HG03025 (cell line): ENCODE measurements around the gene RASSF3.

ENCODE experiments used
- ATAC-seq: cut with Tn5 transposase; IDR thresholded peaks from one replicate; pipeline ENCODE4 v1.9.1; 2021; ENCODE audit warnings: mild to moderate bottlenecking, moderate library complexity; ENCODE audit not compliant: unreplicated experiment, low FRiP score

The RASSF3 gene

GRCh38 chr12:64666054-64666914 is 56.0 kb downstream of the RASSF3 start:
- peak; percentile 41 for ATAC-seq

DNA sequence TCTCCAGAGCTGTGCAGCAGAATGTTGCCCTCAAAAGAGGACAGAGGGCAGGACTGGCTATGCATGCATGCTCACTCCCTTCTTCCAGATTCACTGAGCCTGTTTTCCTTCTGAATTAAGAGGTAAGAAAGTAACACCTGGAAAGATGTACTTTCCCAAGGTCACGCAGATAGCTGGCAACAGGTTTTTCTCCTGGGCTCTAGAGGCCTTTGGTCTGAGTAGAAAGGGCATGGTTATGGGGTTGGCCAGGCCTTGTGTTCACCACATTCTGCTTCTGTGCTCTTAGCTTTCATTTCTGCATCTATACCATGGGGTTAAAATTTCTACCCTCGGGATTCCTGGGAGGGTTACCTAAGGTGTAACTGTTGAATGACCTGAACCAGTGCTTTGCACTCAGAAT is 57.5 kb downstream of the RASSF3 start:
- no peak for ATAC-seq

- peak; percentile 73 for ATAC-seq
Measured at GRCh38 chr12:64669270-64669842, 59.1 kb downstream of the RASSF3 start.

GRCh38 chr12:64670019-64670418 is 59.7 kb downstream of the RASSF3 start:
- no peak for ATAC-seq

DNA sequence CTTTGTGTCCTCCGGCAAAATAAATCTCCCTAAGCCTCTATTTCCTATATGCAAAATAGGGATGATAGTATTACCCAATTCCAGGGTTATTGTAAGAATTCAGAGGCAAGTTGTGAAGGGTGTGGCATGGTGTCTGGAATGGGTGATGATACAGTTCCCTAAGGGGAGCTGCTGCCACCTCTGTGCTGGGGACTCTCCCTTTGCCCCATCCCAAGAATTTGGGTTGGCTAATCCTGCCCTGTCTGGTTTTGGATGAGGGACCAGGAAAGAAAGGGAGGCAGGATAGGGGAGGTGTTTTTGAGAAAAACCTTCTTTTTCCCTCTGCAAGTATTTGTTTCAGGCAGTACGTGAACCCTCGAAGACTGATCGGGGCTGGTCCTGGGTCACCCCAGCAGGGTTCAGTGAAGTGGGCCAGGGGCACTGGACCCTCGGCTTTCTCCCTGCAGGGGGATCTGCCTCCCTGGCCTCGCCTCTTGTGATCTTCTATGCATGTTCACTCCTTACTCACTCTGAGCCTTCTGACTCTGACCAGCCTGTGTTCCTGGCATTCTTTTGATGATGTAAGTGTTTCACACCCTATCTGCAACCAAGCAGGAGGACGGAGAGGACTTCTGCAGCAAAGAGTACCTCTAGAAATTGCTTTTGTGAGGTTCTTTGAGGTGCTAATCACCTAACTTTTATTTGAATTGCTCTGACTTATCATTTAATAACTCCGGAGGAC is 60.8 kb downstream of the RASSF3 start:
- no peak for ATAC-seq

- ATAC-seq = no peak
Measured at GRCh38 chr12:64671681-64672080, 61.4 kb downstream of the RASSF3 start.

GRCh38 chr12:64672925-64673409 is 62.7 kb downstream of the RASSF3 start:
- ATAC-seq = no peak

DNA sequence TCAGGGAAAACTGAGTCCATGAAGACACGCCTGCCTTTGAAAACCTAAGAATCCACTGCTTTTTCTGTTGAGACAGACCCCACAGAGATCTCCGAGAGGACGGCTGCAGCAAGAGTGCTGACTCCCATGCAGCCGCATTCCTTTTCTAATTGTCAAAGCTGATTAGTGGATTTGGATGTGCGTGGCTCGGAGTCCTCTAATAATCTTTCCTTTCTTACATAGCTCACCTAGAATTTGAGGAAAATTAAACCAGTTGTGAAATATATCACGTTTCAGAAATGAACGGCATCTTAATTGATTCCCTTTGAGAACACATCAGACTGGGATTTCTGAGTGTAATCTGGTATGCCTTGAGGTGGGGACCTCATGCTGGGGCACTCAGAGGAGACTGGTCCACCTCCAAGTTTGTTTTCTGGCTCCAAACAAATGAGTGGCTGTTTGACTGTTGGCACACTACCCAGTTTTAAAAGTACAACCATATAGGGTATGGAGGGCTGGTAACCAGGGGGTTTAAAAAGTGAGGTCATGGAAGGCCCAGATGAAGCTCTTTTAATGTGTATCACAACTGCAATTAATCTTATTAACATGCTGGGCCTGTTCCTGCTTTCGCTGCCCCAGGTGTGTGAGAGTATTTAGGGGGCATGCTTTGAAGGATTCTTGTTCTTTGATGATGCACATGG is 63.3 kb downstream of the RASSF3 start:
- no peak for ATAC-seq

DNA sequence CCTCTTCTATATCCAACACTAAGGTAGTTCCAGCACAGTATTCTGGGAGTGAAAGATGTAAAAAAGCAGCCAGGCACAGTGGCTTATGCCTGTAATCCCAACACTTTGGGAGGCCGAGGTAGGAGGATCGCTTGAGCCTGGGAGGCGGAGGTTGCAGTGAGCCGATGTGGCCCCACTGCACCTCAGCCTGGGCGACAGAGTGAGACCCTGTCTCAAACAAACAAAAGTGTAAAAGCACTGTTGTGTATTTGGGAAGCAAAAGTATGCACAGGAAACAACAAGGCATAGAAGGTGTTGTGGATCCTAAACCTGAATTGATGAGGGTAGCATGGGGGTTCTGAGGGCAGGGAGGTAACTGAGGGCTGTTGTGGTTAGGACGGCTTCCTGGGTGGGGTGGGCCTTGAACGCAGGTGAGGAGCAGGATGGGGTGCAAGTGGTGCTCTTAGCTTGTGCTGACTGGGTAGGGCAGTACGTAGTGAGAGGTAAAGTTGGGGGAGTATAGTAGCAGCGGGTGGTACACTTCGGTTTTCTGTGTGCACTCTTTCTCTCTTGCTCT is 64.2 kb downstream of the RASSF3 start:
- no peak for ATAC-seq

DNA sequence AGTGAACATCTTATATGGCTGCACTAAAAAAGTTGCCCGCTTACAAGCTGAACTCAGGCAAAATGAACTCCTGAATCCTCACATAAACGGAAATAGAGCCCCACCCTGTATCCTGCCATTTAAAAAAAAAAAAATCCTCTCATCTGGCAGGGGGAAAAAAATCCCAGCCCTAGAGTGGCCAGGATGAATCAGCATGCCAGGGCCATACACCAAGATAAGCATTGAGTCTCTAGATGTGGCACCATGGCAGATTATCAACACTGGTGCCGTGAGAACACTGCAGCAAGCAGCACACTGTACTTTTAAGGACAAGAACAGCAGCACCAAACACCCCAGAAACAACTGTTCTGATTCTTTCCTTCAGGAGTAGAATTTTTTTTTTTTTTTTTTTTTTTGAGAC is 65.5 kb downstream of the RASSF3 start:
- ATAC-seq = no peak

DNA sequence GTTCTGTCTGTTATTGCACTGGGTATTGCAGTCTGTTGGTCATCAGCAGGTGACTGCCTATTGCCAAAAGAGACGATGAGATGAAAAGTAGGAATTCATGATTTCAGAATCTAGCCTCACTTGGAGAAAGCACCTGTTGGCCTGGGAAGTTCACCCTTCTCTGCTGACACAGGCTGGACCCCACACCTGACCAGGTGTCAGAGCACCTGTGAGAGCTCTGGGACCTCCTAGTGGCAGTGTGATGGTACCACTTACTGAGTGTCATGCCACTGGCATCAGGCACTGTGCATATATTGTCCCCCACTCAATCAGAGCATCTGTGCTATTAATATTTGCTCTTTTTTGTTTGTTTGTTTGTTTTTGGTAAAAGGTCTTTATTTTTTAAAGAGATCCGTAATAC is 68.0 kb downstream of the RASSF3 start:
- ATAC-seq = no peak

- ATAC-seq = no peak
Measured at GRCh38 chr12:64678835-64679234, 68.5 kb downstream of the RASSF3 start.

DNA sequence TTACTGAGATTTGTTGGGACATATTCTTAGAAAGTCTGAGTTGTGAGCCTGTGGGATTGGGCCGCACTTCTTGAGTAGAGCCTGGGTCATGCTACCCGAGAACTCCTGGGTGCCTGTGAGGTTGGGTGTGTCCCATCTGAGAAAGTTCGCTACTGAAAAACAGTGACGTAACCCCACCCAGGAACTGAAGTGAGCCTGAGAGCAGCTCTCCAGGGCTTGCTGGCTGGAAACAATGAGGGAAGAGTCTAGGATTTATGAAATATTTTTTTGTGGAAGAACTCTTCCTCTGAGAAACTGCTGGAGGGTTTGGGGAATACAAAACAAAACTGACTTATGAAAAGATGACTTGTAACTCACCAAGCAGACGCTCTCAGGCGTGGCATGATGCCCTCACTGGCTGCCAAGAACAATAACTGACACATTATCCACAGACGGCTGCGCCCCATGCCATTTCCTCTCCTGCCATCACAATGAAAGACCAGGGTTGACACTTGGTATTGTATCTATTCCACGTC is 69.2 kb downstream of the RASSF3 start:
- ATAC-seq = peak; percentile 80

DNA sequence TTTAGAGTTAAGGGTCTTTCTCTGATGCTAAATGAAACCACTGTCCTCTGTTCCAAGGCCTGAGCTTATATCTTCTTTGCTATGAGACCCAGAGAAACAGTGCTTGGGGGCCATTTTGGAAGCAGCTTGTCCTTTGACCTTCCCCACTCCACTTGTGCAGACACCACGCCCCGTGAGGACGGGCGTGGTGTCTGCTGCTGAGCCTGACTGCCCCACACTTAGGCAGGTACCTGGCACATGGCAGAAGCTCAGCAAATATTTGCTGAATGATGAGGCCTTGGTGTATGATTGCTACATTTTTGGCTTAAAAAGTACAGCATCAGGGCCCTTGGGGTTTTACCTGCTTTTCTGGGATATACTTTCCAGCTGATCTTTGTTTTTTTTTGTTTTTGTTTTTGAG is 69.9 kb downstream of the RASSF3 start:
- no peak for ATAC-seq

GRCh38 chr12:64681200-64682052 is 71.1 kb downstream of the RASSF3 start:
- no peak for ATAC-seq

DNA sequence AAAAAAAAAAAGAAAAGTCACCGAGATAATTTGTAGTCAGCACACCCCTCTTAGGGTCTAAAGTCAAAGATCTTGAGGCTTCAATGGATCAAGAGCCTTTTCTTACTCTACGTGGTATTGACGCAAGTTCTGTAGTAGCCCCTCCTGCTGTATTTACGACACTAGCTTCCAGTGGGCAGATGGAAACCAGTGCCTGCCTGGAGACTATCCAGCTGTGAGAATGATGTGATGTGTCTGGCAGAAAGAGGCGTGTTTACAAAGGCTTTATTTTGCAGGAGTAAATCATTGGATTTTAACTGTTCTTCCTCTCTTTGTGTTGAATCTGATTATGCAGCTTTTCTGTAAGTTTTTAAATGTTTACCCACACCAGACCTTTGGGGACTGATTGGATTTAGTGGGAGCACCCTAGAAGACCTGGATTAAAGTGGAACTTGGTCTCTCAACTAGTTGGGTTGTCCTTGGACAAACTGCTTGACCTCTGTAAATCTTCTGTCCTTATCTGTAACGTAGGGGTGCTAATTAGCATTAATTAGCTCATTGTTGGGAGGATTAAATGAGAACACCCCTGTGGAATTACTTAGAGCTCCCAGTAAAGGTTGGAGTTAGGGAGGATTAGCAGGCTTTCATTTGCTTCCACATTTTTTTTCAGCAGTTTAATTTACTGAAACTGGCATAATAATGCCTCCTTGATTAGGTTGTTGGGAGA is 72.4 kb downstream of the RASSF3 start:
- ATAC-seq = no peak

- no peak for ATAC-seq
Measured at GRCh38 chr12:64683816-64684543, 73.7 kb downstream of the RASSF3 start.

GRCh38 chr12:64685050-64685449 is 74.8 kb downstream of the RASSF3 start:
- no peak for ATAC-seq
